ENCODE data around the gene FAM25C.
"Not testable (repeated sequence)": the region's sequence is repeated elsewhere in the genome, so short reads cannot be mapped to it uniquely, and the experiment has no call there.

FAM25C gene

DNA sequence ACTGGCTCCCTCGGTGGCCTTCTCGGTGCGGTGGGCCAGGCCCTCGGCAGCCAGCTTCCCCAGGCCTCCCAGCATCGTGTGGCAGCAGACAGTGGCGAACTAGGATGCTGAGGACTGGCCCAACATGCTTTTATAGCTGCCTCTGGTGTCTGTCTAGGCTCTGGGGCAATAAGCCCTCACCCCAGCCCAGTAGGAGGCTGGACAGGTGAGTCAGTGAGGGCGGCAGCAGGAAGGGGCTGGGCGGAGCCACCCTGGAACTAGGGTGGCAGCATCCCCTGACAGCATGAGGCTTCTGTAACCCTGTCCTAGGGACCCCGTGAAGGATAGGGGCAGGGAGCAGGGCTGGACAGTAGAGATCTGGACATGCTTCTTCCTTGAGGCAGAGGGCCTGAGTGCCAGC lies at the start of gene FAM25C:
Gene FAM25C (minus strand): TSS at position 101 of the 400 bp plus-strand sequence. CDS start 26 bp downstream, at position 75.
- DNase-seq, result not testable (repeated sequence)

DNA sequence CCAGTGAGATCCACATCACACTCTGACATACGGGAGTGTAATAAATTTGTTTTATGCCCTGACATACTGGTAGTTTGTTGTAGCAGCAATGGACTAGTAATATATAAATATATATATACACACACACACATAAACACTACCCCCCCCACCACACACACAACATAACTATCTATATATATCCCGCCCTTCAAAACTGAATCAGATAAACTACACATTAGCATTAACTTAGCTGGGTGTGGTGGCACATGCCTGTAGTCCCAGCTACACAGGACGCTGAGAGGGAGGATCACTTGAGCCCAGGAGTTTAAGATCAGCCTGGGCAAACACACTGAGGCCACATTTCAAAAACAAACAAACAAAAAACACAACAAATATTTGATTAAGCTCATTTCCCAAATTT lies 45.0 kb upstream of the FAM25C start:
- not testable (repeated sequence) for DNase-seq

DNA sequence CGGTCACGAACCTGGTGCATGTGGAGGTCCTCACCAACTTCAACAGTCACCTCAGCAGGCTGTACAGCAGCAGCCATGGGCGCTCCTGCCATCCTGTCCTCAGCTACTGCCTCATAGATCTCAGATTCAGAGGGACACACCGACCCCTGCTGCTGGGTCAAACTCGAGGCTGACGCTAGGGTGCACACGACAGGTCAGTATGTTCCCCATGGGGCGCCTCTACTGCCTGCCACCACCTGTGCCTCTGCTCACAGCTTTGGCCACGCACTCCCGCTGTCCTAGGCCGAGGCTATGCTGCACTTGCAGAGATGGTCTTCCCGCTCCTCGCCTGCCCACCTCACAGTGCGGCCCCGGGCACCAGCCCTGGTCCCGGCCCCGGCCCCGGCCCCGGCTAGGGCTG lies 31.8 kb upstream of the FAM25C start:
- DNase-seq, result not testable (repeated sequence)

DNA sequence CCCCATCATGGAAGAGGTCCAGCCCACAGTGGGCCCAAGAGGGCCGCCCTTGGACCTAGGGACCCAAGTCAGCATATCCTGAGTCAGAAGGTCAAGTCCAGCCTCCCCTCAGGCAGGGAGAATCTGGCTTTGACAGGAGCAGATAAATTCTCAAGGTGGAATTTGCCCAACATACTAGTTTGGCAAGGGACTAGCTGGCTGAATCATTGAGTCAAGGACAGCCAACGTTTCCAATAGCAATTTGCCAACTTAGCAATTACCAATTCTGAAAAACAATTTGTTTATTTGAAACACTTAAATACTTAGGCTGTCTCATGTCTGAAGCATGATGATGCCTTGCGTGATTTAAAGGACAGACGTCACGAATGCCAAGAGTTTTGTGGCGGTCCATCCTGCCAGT lies 2.7 kb upstream of the FAM25C start:
- not testable (repeated sequence) for DNase-seq

DNA sequence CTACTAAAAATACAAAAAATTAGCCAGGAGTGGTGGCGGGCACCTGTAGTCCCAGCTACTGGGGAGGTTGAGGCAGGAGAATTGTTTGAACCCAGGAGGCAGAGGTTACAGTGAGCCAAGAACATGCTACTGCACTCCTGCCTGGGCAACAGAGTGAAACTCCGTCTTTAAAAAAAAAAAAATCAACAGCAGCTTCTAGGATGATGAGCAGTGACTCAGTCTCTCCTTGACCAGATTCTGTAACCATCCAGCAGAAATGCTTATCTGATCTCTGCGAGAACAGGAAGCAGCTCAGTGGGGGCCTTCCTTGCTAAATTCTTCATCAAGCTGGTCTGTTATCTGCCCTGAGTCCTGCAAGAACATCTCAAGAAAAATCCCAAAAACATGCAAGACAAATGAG lies 5.5 kb downstream of the FAM25C start:
- peak; percentile 42 for DNase-seq

DNA sequence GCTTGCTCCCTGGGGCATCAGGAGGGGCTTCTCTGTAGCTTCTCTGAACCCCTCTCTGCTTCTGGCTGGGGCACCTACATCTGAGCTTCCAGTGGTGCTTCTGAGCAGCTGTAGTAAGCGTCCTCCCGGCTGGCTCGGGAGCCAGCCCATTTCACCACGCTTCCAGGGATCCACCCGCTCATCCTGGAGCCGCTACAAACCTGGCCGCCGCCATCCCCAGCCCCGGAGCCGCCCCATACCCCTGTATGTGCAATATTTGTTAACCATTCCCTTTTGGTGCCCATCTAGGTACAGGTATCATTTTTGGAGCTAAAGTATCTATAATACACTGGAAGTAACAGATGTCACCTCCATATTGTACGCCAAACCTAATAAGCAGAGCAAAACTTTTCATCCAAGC lies 7.0 kb downstream of the FAM25C start:
- not testable (repeated sequence) for DNase-seq

DNA sequence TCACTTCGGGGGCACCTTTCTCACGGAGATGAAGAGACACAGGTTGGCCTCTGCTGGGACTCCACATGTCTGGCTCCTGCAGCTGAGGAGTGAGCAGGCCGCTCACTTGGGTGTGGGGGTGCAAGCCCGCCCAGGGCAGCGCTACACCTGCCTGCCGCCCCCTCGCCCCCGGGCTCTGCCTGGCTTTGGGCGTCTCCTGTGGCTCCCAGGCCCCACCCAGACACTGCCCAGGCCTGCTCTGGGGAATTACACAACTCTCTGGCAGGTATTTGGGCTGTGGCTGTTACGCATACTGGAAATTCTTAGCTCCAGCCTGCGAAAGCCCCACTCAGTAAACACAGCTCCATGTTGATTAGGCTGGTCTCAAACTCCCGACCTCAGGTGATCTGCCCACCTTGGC lies 7.9 kb downstream of the FAM25C start:
- not testable (repeated sequence) for DNase-seq

DNA sequence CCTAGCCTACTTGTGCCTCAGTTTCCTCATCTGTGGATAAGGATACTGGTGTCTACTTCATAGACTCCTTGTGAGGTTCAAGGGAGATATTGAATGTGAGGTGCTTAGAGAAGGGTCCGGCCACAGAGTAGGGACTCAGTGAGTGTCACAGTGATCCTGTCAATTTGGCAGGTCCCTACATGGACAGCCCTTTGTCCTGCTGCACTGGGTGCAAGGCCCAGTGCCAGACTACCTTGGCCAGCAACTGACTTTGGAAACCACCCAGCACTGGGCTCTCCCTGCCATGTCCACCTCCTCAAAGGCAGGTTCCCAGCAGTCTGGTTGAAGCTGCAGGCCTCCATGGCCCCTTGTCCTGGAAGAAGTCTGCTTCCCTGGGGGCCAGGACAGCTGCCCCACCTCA lies 9.5 kb downstream of the FAM25C start:
- not testable (repeated sequence) for DNase-seq

DNA sequence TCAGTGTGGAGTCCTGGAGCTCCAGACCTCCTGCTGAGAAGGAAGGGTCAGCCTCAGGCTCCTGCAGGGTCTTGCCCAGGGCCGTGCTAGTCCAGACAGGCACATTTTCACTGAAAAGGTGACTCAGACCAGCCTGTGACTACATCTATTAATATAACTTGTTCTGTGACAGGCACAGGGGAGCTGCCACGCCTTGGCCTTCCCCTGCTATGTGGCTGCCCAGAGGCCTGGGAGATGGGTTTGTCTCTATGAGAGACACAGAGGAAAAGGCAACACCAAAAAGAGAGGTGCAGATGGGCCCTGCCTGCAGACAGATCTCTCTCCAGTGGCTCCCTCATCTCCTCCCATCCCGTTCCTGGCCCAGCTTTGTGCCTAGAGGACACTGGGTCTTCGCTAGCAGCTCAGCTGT lies 10.0 kb downstream of the FAM25C start:
- DNase-seq, result not testable (repeated sequence)

DNA sequence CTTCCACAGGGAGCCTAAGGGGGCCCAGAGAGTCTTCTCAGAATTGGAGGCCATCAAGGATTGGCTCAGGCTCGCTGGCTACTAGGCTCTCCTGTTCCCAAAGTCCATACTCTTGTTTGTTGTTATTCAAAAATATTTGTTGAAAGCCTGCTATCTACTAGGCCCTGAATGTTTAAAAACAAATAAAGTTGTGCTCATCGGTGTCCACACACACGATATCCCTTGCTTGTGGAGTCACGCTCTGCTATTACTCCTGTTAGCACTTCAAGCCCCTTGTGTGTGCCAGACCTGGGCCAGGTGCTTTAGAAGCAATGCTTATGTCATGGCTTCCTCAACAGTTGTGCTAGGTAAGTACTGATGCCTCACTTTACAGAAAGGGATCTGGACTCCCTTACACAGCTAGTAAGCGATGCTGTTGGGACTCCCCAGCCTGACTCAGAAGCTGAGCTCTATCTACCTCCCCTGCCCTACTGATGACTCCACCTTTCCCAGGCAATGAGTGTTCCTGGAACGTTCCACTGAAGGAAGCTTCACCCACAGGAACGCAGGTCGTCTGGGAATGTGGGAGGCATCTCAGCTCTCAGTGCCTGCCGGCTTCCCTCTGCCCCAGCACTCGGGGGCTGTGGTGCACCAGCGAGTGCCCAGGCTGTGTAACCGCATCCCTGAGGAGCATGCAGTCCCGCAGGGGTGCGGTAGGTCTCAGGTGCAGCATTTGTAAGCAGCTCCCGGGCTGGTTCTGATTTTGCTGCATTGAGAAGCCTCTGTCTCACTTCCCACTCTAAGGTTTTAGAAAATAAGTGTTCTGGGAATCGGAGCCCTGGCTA lies 10.7 kb downstream of the FAM25C start:
- peak; percentile 57 for DNase-seq

DNA sequence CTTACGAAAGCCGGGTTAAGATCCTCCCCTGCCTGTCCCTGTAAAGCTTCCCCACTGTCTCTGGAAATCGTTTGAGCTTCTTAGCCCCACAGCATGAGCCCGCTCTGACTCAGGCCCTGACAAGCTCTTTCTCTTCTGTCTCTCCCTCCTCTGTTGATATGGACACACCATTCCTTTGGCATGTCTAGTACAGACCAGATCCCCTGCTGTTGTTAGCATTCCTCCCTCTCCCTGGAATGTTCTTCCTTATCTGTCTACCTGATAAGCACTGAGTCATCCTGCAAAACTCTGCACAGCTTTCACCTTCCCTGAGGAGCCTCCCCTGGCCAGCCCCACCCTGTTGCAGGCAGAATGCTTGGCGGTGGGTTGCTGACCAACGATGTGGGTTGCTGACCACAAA lies 11.6 kb downstream of the FAM25C start:
- not testable (repeated sequence) for DNase-seq

DNA sequence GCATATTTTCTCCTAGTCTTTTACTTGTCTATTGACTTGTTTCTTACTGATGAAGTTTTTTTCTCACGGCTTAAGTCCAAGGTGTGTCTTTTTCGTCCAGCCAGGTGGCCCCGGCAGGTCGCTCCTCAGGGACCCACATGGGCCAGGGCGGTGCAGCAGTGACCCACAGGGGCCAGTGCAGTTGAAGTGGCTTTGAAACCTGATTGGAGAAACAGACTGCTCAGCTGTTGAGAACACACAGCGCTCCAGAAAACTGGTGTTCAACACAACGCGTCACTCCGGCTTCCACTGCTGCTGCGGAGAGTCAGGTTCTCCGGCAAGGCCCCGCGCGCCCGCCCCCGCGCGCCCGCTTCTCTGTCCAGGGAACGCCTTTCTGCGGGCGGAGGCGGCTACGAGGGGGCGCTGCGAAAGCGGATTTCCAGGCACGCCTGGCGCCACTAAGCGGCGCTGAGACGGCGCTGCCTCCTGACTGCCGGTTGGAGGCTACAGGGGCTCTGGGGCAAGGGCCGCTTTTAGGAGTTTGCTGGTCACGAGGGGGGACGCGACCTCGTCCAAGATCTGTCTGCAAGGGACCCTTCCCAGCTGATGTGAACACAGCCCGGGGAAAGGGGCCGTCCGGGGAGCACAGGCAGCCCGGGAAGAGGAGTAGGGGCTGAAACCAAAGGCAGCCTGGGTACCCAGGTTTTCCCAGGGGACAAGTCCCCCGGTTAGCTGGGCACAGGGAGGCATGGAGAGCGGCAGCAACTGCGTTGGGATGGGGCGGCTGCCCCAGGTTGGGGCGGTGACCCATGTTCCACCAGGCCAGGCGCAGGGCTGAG lies 13.0 kb downstream of the FAM25C start:
- DNase-seq, result not testable (repeated sequence)

DNA sequence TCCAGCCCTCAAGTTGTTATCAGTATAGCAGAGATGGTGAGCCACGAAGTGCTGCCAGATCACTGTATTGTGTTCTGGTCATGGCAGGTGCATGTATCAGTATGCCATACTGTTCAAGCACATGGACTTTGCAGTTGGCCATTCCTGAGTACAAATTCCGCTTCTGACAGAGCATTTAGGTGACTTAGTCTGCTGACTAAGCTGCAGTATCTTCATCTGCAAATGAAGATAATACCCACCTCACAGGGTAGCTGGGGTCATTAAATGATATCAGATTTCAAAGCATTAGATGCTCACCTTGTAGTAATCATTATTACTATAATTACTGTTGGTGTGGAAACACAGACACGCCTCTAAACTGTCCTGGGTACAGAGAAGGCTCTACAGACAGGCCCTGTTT lies 24.2 kb downstream of the FAM25C start:
- DNase-seq, result not testable (repeated sequence)

DNA sequence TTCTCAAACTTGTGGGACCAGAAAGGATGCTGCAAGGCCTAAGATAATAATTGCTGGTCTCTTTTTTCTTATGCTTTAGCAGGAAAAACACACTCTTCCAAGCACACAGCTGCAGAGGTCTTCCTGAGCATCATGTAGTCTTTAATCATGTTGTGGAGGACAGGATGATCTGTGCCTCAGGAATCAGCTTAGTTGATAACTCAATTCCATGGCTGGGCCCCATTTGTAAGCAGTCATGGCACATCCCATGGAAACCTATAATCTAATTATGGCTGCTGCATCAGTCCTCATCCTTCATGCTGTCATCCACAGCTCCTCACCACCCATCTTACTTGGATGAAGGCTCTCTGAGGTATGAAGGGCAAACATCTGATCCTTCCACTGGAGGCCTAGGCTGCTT lies 26.5 kb downstream of the FAM25C start:
- not testable (repeated sequence) for DNase-seq

DNA sequence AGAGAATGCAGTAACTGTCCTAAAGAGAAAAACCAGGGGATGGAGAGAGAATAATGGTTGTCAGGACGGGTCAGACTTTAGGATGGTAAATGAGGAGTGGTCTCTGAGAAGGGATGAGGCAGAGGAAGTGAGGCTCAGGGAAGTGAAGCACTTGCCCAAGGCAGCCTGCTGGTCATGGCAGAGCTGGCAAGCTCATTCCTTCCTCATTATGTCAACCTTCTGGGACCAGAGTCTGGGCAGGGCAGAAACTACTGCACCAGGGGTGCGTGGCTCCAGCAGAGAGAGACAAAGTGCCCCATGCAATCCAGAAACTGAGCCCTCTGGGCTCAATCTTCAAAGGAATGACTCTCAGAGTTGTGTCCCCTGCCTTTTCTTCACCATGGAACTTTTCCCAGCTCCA lies 27.5 kb downstream of the FAM25C start:
- DNase-seq, result not testable (repeated sequence)

DNA sequence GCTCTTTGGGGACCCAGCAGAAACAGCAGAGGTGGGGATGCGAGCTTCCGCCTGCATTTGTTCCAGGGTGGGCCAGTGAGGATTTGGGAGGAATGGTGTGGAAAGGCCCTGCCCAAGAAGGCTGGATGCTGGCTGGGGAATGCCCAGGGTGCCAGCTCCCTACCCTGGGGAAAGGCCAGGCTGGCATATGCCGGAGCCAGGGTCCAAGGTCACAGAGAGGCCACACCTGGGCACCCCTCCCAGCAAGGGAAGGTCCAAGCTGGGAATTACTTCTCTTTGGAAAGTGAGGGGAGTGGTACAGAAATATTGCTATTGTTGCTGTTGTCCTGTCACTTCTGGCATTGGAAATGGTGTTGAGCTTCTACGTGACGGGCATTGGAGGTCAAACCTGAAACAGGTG lies 28.0 kb downstream of the FAM25C start:
- DNase-seq, result not testable (repeated sequence)

DNA sequence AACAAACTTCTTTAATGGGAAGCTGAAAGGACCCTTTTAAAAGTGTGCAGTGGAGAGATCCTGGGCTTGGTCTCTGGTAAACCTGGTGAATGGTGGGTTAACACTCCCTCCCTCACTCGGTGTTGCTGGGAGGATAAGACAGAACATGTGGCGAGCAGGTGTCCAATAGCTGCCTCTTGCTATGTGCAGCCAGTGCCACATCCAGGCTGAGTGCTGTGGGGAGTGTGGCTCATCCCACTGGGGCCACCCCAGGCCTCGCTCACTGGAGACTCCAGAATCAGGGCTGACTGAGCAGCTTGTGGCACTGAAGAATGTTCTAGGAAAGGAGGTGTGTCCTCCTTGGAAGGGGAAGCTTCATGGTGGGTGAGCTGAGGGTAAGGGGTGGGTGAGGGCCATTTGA lies 29.5 kb downstream of the FAM25C start:
- not testable (repeated sequence) for DNase-seq

DNA sequence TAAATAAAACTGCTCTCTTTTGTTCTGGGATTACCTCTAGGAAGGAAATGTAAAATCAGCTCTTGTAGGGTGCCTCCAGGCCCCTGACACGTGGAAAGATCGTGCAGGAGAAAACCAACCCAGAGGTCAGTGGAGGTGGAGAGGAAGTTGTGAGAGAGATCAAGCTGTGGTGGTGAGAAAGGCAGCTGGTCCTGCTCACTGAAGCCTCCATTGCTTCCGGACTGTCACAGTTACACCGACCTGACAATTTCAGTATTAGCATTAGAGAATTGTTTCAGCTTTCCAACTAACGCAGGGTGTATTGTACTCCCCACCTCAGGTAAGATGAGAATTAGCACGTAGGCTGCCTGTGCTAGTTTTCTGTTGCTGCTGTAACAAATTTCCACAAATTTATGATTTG lies 30.6 kb downstream of the FAM25C start:
- not testable (repeated sequence) for DNase-seq

DNA sequence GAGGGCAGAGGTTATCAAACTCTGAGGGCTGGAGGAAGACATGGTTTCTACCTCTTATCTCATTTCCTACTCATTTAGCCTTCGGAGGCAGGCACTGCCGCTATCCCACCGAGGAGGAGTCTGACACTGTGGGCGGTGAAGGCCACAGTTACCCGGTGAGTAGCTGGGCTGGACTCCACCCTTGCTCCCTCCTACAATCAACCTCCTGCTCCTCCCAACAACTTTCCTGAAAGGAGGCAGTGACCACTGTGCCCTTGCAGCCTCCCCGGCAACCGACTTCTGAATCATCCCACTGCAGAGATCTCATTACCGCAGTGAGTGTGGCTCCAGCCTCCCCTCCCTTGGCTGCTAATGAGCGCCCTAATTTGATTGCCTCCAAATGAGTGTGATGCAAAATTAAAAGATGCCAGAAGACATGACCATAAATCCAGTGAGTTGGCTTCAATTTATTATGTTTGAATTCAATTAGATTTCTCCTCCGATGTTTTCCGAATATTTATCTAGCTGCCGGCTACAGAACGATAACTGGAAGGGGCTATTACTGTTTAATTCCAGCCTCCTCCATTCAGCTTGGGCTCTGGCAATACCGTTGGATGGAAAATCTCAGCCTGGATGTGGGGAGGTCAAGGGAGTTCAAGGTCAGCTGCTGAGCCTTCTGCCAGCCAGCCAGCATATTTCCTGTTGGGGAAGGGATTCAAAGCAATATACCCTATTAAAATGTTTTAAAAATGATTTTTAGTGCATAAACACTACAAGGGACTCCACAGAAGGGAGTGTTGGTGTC lies 35.1 kb downstream of the FAM25C start:
- DNase-seq, result not testable (repeated sequence)

DNA sequence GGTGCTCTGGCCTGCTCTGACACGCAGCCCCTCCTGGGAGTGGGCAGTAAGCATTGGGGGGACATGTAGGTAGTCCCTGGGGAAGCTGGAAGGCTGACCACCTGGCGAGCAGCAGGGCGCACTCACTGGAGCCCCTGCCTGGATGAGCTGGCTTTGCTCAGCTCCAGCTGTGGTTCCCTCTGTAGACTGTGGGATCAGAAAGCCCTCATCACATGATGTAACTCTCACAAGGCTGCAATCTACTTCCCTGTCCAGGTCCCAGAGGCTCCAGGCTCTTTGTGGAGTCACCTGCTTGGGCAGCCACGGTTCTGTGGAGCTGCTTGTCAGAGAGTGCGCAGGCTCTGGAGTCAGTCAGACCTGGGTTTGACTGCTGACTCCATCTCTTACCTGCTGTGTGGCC lies 36.8 kb downstream of the FAM25C start:
- not testable (repeated sequence) for DNase-seq

DNA sequence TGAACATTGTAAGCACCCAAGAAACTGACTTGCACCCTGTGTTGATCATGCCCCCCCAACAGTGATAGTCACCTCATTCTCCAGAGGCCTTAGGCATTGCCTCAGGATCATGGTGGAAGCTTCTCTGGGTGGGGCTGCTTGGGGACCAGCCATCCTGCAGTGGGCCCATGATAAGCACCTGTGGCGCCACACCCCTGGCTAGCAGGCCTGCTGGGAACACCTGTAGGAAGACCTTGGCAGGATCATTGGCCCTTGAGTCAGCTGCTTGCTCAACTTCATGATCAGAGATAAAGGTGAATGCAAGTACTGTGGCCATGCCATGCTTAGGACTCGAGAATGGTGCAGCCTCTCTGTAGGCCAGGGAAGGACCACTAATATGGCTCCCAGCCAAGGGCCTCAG lies 38.9 kb downstream of the FAM25C start:
- not testable (repeated sequence) for DNase-seq

DNA sequence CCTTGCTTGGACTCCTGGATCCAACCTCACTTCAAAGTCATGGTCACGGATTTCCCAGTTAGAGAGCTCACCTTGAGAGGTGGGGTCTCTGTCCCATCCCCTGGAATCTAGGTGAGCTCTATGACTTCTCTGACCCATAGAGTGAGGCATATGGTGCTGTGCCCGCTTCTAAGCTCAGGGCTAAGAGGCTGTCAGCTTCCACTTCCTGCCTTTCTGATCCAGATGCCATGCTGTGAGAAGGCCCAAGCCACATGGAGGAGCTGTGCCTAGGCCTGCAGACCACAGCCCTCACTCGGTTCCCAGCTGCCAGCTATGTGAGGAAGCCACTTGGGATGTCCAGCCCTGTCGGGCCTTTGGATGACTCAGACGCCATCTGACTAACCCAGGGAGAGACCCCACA lies 39.9 kb downstream of the FAM25C start:
- not testable (repeated sequence) for DNase-seq

DNA sequence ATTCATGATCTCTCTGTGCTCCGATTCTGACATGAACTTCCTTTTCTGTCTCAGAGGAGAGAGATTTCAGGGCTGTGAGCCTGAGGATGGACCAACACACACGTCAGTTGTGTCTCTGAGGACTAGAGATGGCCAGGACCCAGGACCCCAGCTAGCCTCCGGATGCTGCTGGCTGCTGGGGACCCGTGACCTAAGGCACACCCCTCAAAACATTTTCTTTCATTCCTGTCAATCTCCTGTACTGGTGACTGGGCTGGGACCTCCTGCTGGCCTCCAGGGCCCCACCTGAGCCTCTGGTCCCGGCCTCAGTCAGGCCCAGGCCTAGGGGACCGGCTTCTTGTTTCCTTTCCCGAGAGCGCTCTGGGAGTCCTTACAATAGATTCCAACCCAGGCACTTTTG lies 42.4 kb downstream of the FAM25C start:
- DNase-seq, result not testable (repeated sequence)
